Measurements from ENCODE around the gene SEPTIN8.
A peak's percentile ranks its signal among the peaks of the same experiment; 100 is the strongest.

The SEPTIN8 gene

DNA sequence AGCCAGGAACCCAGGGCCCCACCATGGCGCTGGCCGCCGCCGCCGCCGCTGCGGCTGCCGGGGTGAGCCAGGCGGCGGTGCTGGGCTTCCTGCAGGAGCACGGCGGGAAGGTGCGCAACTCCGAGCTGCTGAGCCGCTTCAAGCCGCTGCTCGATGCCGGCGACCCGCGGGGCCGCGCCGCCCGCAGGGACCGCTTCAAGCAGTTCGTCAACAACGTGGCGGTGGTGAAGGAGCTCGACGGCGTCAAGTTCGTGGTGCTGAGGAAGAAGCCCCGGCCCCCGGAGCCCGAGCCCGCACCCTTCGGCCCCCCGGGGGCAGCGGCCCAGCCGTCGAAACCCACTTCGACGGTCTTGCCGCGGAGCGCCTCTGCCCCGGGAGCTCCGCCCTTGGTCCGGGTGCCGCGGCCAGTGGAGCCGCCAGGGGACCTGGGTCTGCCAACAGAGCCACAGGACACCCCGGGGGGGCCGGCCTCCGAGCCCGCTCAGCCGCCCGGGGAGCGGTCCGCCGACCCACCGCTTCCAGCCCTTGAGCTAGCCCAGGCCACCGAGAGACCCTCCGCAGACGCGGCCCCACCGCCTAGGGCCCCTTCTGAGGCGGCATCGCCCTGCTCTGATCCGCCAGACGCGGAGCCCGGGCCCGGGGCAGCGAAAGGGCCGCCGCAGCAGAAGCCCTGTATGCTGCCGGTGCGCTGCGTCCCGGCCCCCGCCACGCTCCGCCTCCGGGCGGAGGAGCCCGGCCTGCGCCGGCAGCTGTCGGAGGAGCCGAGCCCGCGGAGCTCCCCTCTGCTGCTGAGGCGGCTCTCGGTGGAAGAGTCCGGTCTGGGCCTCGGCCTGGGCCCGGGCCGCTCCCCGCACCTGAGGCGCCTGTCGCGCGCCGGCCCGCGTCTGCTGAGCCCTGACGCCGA lies 36.8 kb upstream of the SEPTIN8 start:
- TF ChIP-seq, protein P1, sequence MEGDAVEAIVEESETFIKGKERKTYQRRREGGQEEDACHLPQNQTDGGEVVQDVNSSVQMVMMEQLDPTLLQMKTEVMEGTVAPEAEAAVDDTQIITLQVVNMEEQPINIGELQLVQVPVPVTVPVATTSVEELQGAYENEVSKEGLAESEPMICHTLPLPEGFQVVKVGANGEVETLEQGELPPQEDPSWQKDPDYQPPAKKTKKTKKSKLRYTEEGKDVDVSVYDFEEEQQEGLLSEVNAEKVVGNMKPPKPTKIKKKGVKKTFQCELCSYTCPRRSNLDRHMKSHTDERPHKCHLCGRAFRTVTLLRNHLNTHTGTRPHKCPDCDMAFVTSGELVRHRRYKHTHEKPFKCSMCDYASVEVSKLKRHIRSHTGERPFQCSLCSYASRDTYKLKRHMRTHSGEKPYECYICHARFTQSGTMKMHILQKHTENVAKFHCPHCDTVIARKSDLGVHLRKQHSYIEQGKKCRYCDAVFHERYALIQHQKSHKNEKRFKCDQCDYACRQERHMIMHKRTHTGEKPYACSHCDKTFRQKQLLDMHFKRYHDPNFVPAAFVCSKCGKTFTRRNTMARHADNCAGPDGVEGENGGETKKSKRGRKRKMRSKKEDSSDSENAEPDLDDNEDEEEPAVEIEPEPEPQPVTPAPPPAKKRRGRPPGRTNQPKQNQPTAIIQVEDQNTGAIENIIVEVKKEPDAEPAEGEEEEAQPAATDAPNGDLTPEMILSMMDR (IDR thresholded peaks at IDR 0.05; ENCODE audit: unreplicated experiment in 3 of 3) = no peak
- peaks cover 8% of the 10 kb centered on the region for H3K4me1 Mint-ChIP-seq
- H3K9me3 Mint-ChIP-seq = no peaks in the 10 kb centered on the region
- no peaks in the 10 kb centered on the region for H3K36me3 Mint-ChIP-seq (ENCODE audit: low read depth)
- H3K27me3 Mint-ChIP-seq (ENCODE audit: low read depth) = peaks cover 82% of the 10 kb centered on the region
- peak overlapping the region in 1 of 3 experiments; percentile 37 for H3K4me3 Mint-ChIP-seq
- H3K27ac Mint-ChIP-seq = no peak overlapping the region

DNA sequence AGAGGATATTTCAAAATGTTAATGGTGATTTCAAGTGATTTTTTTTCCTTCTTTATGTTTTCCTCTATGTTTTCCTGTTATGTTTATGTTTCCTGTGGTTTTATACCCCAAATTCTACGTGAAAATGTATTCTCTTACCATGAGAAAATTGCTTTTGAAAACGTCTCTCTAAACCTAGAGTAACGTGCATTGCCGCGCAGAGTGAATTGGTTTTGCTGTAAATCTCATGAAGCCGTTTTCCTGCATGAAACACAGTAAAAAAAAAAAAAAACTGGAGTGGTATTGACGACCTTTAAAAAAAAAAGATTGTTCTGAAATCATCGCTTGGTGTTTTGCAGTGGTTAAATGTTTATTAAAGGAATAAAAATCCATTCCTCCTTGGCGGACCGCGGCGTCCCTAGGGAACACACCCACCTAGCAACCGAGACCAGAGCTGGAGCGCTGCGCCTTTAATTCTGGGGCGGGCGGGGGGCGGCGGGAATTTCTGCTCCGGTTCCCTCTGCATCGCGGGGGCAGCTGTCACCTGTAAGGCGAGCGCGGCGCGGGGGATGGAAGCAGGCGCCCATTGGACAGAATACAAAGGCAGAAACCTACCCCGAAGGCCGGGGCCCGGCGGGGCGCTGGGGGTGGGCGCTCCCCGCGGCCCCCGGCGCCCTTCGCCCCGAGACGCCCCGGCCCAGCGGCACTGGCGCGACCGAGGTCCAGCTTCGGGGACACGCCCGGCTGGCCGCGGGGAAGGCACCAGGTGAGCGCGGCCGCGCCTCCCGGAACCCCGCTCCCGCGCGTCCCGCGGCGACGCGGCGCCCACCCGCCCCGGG lies 36.0 kb upstream of the SEPTIN8 start, which contains the start of gene SOWAHA:
Gene SOWAHA, plus strand, starts transcription at position 522 of the 818 bp plus-strand sequence. CDS start 320 bp downstream, outside the sequence.
- H3K27me3 Mint-ChIP-seq (ENCODE audit: low read depth) = peaks cover 77% of the 10 kb centered on the region
- H3K4me1 Mint-ChIP-seq = peaks cover 8% of the 10 kb centered on the region
- TF ChIP-seq, protein P1 (IDR thresholded peaks at IDR 0.05; ENCODE audit: unreplicated experiment in 3 of 3) = no peak
- H3K9me3 Mint-ChIP-seq = no peaks in the 10 kb centered on the region
- peak within 1 kb of the TSS; percentile 79 to 83 (median 83) for H3K4me3 Mint-ChIP-seq
- H3K27ac Mint-ChIP-seq = peak within 1 kb of the TSS in 1 of 3 experiments; percentile 45
- H3K36me3 Mint-ChIP-seq (ENCODE audit: low read depth) = no peaks in the 10 kb centered on the region

DNA sequence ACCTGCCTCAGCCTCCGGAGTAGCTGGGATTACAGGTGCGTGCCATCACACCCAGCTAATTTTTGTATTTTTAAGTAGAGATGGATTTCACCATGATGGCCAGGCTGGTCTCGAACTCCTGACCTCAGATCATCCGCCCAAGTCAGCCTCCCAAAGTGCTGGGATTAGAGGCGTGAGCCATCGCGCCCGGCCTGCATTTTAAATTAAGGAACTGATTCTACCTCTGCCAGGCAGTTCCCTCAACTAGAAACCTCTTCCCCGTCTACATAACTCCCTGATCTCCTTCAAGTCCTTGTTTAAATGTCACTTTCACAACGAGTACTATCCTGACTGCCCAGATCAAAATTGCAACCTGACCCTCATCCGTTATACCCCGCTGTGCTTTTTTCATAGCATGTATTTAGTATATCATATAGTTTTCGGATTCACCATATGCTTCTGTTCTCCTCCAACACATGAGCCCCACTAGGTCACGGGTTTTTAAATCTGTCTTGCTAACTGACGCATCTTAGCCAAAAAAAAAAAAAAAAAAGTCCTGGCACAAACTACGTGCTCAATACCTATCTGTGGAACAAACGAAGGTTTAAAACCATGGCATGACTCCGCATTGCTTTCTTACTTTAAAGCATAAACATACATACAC lies 35.2 kb upstream of the SEPTIN8 start:
- peak overlapping the region; percentile 79 to 83 (median 83) for H3K4me3 Mint-ChIP-seq
- H3K27me3 Mint-ChIP-seq (ENCODE audit: low read depth) = peaks cover 74% of the 10 kb centered on the region
- TF ChIP-seq, protein P1 (IDR thresholded peaks at IDR 0.05; ENCODE audit: unreplicated experiment in 3 of 3) = no peak
- H3K27ac Mint-ChIP-seq = no peak overlapping the region
- no peaks in the 10 kb centered on the region for H3K36me3 Mint-ChIP-seq (ENCODE audit: low read depth)
- H3K9me3 Mint-ChIP-seq = no peaks in the 10 kb centered on the region
- H3K4me1 Mint-ChIP-seq = peaks cover 8% of the 10 kb centered on the region

DNA sequence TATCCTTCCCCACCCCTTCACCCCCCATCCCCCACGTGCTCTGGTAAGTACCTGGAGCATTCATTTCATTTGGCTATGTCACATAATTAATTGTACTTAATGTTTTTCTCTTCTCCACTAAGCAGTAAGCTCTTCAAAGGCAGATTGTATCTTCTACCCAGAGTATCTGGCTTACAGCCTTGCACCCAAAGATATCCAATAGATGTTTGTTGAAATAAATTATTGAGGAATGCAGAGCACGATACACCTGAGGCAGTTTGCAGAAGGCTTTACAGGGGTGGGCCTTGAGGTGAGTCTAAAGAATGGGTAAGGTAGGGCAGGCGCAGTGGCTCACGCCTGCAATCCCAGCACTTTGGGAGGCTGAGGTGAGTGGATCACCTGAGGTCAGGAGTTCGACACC lies 33.6 kb upstream of the SEPTIN8 start:
- H3K27me3 Mint-ChIP-seq (ENCODE audit: low read depth) = peaks cover 68% of the 10 kb centered on the region
- H3K9me3 Mint-ChIP-seq = no peaks in the 10 kb centered on the region
- no peak overlapping the region for H3K27ac Mint-ChIP-seq
- H3K4me3 Mint-ChIP-seq = no peak overlapping the region
- no peaks in the 10 kb centered on the region for H3K36me3 Mint-ChIP-seq (ENCODE audit: low read depth)
- peaks cover 8% of the 10 kb centered on the region for H3K4me1 Mint-ChIP-seq
- TF ChIP-seq, protein P1 (IDR thresholded peaks at IDR 0.05; ENCODE audit: unreplicated experiment in 3 of 3) = no peak

DNA sequence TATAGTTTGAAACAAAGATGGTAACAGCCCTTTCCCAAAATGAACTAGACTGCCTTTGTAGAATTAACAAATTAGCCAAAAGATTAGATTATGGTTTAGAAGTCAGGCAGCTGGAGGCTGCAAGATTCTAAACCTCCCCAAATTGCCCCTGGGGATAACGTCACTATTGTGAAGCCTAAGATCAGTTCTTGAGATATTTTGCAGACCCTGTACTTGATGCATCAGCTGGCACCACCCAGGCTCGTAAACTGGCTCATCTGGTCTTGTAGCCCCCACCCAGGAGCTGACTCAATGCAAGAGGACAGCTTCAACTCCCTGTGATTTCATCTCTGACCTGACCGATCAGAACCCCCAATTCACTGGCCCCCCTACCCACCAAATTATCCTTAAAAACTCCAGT lies 31.8 kb upstream of the SEPTIN8 start:
- Mint-ChIP-seq H3K9me3 (peaks cover 4% of the 10 kb centered on the region), H3K36me3 (ENCODE audit: low read depth) (no peaks in the 10 kb centered on the region), H3K27me3 (ENCODE audit: low read depth) (peaks cover 66% of the 10 kb centered on the region), H3K27ac (no peak overlapping the region), H3K4me1 (peaks cover 8% of the 10 kb centered on the region), H3K4me3 (no peak overlapping the region)
- TF ChIP-seq, protein P1 (IDR thresholded peaks at IDR 0.05; ENCODE audit: unreplicated experiment in 3 of 3) = no peak

Measured in nephron (organoid).